HCT116 (cell line): ENCODE results near the gene SLC16A12.

Experiments
- CTCF ChIP-seq, 3 experiments: fragments of 200-600 bp in 1 of 3; sonication (generic) in 1 of 3; IDR thresholded peaks in 2 of 3; conservative IDR thresholded peaks in 1 of 3; 2 replicates each; pipeline ENCODE4 v1.5.1; 2012 to 2017; ENCODE audit warnings: low read depth in 2 of 3, low read length in 2 of 3, antibody characterized with exemption in 1 of 3, borderline replicate concordance in 1 of 3, control low read depth in 1 of 3, mild to moderate bottlenecking in 1 of 3, mixed read lengths in 1 of 3, mixed run types in 1 of 3, moderate library complexity in 1 of 3; ENCODE audit not compliant: insufficient read depth in 1 of 3
- TCF7L2 ChIP-seq: IDR thresholded peaks from 2 replicates; pipeline ENCODE4 v1.7.0; 2011; ENCODE audit warnings: borderline replicate concordance, inconsistent platforms; ENCODE audit not compliant: insufficient read depth, insufficient read length; ENCODE audit errors: extremely low read depth

GRCh38 chr10:89482256-89482655 is 53.1 kb downstream of the SLC16A12 start:
- TF ChIP-seq TCF7L2 (no peak), CTCF (IDR thresholded peaks at IDR 0.05 in 2 of 3, conservative IDR thresholded peaks at IDR 0.05 in 1 of 3; ENCODE audit: borderline replicate concordance in 1 of 3, insufficient read depth in 1 of 3, low read depth in 2 of 3, low read length in 2 of 3) (no peak)
